Spleen (tissue), 7 donors: Measurements from ENCODE around the gene FSIP2.

Experiments used
- CTCF ChIP-seq, 11 experiments: fragments of 200-600 bp in 7 of 11; fragments of 450-650 bp in 4 of 11; sonication (generic) in 4 of 11; IDR thresholded peaks in 8 of 11; conservative IDR thresholded peaks in 3 of 11; 1 replicate in 7 of 11; 2 replicates in 4 of 11; pipeline versions ENCODE4 v1.4.0 to v1.8.0; 2016 to 2021; ENCODE audit warnings: antibody characterized with exemption in 11 of 11, inconsistent platforms in 4 of 11, mild to moderate bottlenecking in 1 of 11
- POLR2A ChIP-seq, 3 donors: fragments of 450-650 bp; IDR thresholded peaks; one replicate each; pipeline ENCODE4 v1.5.1; 2017; ENCODE audit warnings: antibody characterized with exemption in 3 of 3, mild to moderate bottlenecking in 1 of 3
- POLR2AphosphoS5 ChIP-seq, 3 donors: sonication (generic); formaldehyde crosslinking; IDR thresholded peaks; one replicate each; pipeline ENCODE4 v1.5.1; 2017; ENCODE audit warnings: antibody characterized with exemption in 3 of 3
- donor health status: DM: no; HTN: no; CAD: no; lungs with moderate emphysema.
- donor health status: DM: no; HTN: no; CAD: no.
- donor health status: DM: no; HTN: no; CAD: no.

DNA sequence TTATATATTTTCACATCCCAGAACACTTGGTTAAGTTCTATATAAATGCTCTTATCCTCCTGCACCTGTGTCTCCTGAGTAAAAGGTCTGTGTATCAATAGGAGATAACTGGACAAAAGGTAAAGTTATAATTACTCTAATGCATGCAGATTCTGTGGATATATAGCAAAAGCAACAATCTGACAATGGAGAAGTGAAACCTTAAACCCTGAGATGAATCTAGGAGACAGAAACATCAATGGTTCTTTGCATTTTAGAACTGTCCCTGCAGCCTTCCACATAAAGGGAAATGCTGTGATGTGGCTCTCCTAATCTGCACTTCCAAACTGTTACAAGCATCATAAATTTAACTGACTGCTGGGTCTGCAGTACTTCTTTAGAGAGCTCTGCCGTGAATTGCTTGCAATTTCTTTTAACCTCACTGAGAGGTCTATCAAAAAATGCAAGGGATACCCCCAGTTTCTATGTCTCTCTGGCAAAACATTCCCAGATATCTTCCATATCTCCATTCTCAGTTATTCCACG, 42.8 kb upstream of the FSIP2 start:
- TF ChIP-seq CTCF (IDR thresholded peaks at IDR 0.05 in 8 of 11, conservative IDR thresholded peaks at IDR 0.05 in 3 of 11): no peak
- no peak for TF ChIP-seq POLR2AphosphoS5 (IDR thresholded peaks at IDR 0.05)
- TF ChIP-seq POLR2A (IDR thresholded peaks at IDR 0.05): no peak
